Measurements from ENCODE around the gene WNT9A.
"Not testable (repeated sequence)": the region's sequence is repeated elsewhere in the genome, so short reads cannot be mapped to it uniquely, and the experiment has no call there.

WNT9A gene

GRCh38 chr1:227886503-227886961 lies 61.2 kb downstream of the WNT9A start:
- no peak for DNase-seq (ENCODE audit: low read depth in 2 of 2)

- DNase-seq (ENCODE audit: low read depth in 2 of 2) = no peak
Observed at GRCh38 chr1:227885648-227886502, 61.9 kb downstream of the WNT9A start.

- no peak for DNase-seq (ENCODE audit: low read depth in 2 of 2)
Observed at GRCh38 chr1:227885135-227885647, 62.5 kb downstream of the WNT9A start.

GRCh38 chr1:227884370-227885134 lies 63.2 kb downstream of the WNT9A start:
- DNase-seq (ENCODE audit: low read depth in 2 of 2) = no peak

GRCh38 chr1:227883641-227884301 lies 64.0 kb downstream of the WNT9A start:
- no peak for DNase-seq (ENCODE audit: low read depth in 2 of 2)

GRCh38 chr1:227883073-227883520 lies 64.6 kb downstream of the WNT9A start:
- DNase-seq (ENCODE audit: low read depth in 2 of 2) = no peak

GRCh38 chr1:227880342-227880924 lies 67.3 kb downstream of the WNT9A start:
- no peak for DNase-seq (ENCODE audit: low read depth in 2 of 2)

GRCh38 chr1:227877810-227878209 lies 69.9 kb downstream of the WNT9A start:
- DNase-seq (ENCODE audit: low read depth in 2 of 2) = not testable (repeated sequence)

- not testable (repeated sequence) for DNase-seq (ENCODE audit: low read depth in 2 of 2)
Observed at GRCh38 chr1:227871892-227872291, 75.8 kb downstream of the WNT9A start.

- no peak for DNase-seq (ENCODE audit: low read depth in 2 of 2)
Observed at GRCh38 chr1:227870366-227870765, 77.4 kb downstream of the WNT9A start.

GRCh38 chr1:227869851-227870305 lies 77.9 kb downstream of the WNT9A start:
- no peak for DNase-seq (ENCODE audit: low read depth in 2 of 2)

GRCh38 chr1:227869279-227869842 lies 78.4 kb downstream of the WNT9A start:
- DNase-seq (ENCODE audit: low read depth in 2 of 2) = no peak

Data from stimulated activated CD8-positive, alpha-beta memory T cell treated with anti-CD3 and anti-CD28 coated beads, Interleukin-2, amount 100 ng/mL, for 48 hours (primary cell).